CD4-positive, alpha-beta T cell (primary cell): ENCODE data around the gene ZDHHC18. TPM values are rescaled to one million over a fixed set of nuclear protein-coding genes. Genes with fewer than 3 reads are reported as not detected.

ENCODE experiments used
- ATAC-seq: fragments of 200-7000 bp; cut with Tn5 transposase; one replicate; pipeline ENCODE4 v1.10.0; 2022; ENCODE audit warnings: mild to moderate bottlenecking; ENCODE audit not compliant: poor library complexity
- CTCF ChIA-PET: fragments of 350-600 bp; sonication (Branson Sonifier 250); formaldehyde crosslinking; loops from one replicate; lab custom pipeline; 2021; ENCODE audit warnings: antibody characterized with exemption, inconsistent platforms; lab: Charles Lee
- POLR2A ChIA-PET: fragments of 350-600 bp; sonication (Branson Sonifier 250); formaldehyde crosslinking; loops from one replicate; lab custom pipeline; 2021; ENCODE audit warnings: antibody characterized with exemption, inconsistent platforms; lab: Charles Lee
- DNase-seq, 14 experiments: peaks; one replicate each; pipeline ENCODE4 v3.0.0-alpha.2; 2013 to 2020; ENCODE audit warnings: mixed read lengths in 2 of 14
- H3K27ac ChIP-seq, 2 donors: one replicate each; pipeline versions ENCODE4 v1.5.1 to v1.7.0; 2013; ENCODE audit warnings: low read length in 2 of 2, low read depth in 1 of 2, mild to moderate bottlenecking in 1 of 2
- H3K27me3 ChIP-seq, 2 experiments: 1 replicate in 1 of 2; 2 replicates in 1 of 2; pipeline versions ENCODE4 v1.6.1 to v1.7.0; 2013; ENCODE audit warnings: low read length in 2 of 2, control low read depth in 1 of 2, mild to moderate bottlenecking in 1 of 2, moderate library complexity in 1 of 2; ENCODE audit not compliant: insufficient read depth in 2 of 2, control insufficient read depth in 1 of 2
- H3K36me3 ChIP-seq: one replicate; pipeline ENCODE4 v1.6.1; 2013; ENCODE audit warnings: low read length, control low read depth; ENCODE audit not compliant: insufficient read depth
- H3K4me1 ChIP-seq: one replicate; pipeline ENCODE4 v1.6.1; 2013; ENCODE audit warnings: low read length, control low read depth; ENCODE audit not compliant: insufficient read depth
- H3K4me3 ChIP-seq: one replicate; pipeline ENCODE4 v1.5.1; 2013; ENCODE audit warnings: mild to moderate bottlenecking, low read length, moderate library complexity
- H3K9me3 ChIP-seq, 2 experiments: 1 replicate in 1 of 2; 2 replicates in 1 of 2; pipeline versions ENCODE4 v1.6.1 to v1.7.0; 2013; ENCODE audit warnings: low read length in 2 of 2, mild to moderate bottlenecking in 2 of 2, control low read depth in 1 of 2, moderate library complexity in 1 of 2; ENCODE audit not compliant: control insufficient read depth in 1 of 2, insufficient read depth in 1 of 2
- H3K27ac Mint-ChIP-seq: one replicate; pipeline ENCODE4 v1.8.0; 2020; ENCODE audit warnings: mixed read lengths
- H3K27me3 Mint-ChIP-seq: one replicate; pipeline ENCODE4 v1.8.0; 2021; ENCODE audit warnings: mixed read lengths
- H3K36me3 Mint-ChIP-seq: one replicate; pipeline ENCODE4 v1.8.0; 2021; ENCODE audit warnings: low read depth, mixed read lengths
- H3K4me1 Mint-ChIP-seq: one replicate; pipeline ENCODE4 v1.8.0; 2021; ENCODE audit warnings: low read depth, mixed read lengths
- H3K4me3 Mint-ChIP-seq: one replicate; pipeline ENCODE4 v1.8.0; 2020; ENCODE audit warnings: mild to moderate bottlenecking, mixed read lengths
- H3K9me3 Mint-ChIP-seq: one replicate; pipeline ENCODE4 v1.8.0; 2020; ENCODE audit warnings: mixed read lengths
- intact Hi-C, 2 experiments: fragments of 100-400 bp; cut with DNase I in 1 of 2; cut with micrococcal nuclease in 1 of 2; formaldehyde crosslinking; loops; one replicate each; pipeline versions ENCODE4 v1.15.1 to v1.9.0; 2023 to 2025; cut with DNase I, micrococcal nuclease
- total RNA-seq, 174 experiments: library from RNA in 2 of 174; stranded (reverse) in 2 of 174; gene quantifications; one replicate each; pipeline ENCODE4 v1.2.3 and lab custom pipeline; 2021 to 2026
- TF ChIP-seq, protein P1 (sequence below): fragments of 200-600 bp; IDR thresholded peaks from one replicate; pipeline ENCODE4 v1.8.0; 2022; ENCODE audit warnings: antibody characterized with exemption, mild to moderate bottlenecking

Gene ZDHHC18
- total RNA-seq, 2 experiments from 2014 or later = 46.2 to 48.0 TPM

DNA sequence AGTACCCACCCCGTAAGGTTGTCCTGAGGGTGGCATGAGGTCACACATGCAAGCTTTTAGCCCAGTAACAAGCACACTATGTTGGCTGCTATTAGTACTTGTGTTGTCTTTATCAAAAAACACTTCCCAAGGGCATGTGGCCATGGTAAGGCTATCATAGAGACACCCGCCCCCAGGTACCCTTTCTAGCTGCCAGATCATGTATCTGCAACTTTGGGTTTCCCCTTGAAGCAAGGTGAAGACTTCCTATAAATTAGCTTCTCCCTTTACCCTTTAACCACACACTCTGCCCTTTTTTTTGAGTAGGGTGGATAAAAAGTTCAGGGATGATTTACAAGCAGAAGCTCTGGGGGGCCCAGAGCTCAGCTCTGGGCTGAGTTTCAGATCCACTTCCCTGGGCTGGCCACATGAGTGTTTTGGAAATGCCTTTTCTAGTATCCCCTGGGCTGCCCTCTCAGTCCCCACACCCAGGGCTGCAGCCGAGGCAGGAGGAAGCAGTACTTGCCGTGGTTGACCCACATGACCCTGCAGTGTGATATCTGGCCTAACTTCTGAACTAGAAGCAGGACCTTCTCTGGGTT, 2.0 kb downstream of the ZDHHC18 start:
- no peaks in the 10 kb centered on the region for H3K9me3 ChIP-seq
- intact Hi-C loops = no loop called here
- peaks cover 83% of the 10 kb centered on the region for H3K4me1 ChIP-seq
- no peaks in the 10 kb centered on the region for H3K27me3 ChIP-seq
- CTCF ChIA-PET = interaction anchor here (0.5 to 3.0 kb wide), 2 partner anchors 16 to 18 kb away, joined by 3 to 12 read pairs; no protein-coding TSS in a partner anchor
- H3K27ac Mint-ChIP-seq = peak overlapping the region; percentile 100
- peak overlapping the region; percentile 94 for H3K4me3 Mint-ChIP-seq
- peaks cover 28% of the 10 kb centered on the region for H3K36me3 ChIP-seq
- no peaks in the 10 kb centered on the region for H3K27me3 Mint-ChIP-seq
- DNase-seq = peak in 3 of 14 experiments; percentile 42 to 68 (median 67)
- no peak for ATAC-seq
- H3K36me3 Mint-ChIP-seq = peaks cover 47% of the 10 kb centered on the region
- peak overlapping the region; percentile 11 to 49 for H3K27ac ChIP-seq
- no peaks in the 10 kb centered on the region for H3K9me3 Mint-ChIP-seq
- TF ChIP-seq, protein P1, sequence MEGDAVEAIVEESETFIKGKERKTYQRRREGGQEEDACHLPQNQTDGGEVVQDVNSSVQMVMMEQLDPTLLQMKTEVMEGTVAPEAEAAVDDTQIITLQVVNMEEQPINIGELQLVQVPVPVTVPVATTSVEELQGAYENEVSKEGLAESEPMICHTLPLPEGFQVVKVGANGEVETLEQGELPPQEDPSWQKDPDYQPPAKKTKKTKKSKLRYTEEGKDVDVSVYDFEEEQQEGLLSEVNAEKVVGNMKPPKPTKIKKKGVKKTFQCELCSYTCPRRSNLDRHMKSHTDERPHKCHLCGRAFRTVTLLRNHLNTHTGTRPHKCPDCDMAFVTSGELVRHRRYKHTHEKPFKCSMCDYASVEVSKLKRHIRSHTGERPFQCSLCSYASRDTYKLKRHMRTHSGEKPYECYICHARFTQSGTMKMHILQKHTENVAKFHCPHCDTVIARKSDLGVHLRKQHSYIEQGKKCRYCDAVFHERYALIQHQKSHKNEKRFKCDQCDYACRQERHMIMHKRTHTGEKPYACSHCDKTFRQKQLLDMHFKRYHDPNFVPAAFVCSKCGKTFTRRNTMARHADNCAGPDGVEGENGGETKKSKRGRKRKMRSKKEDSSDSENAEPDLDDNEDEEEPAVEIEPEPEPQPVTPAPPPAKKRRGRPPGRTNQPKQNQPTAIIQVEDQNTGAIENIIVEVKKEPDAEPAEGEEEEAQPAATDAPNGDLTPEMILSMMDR = no peak
- H3K4me3 ChIP-seq = peak overlapping the region; percentile 21
- peaks cover 81% of the 10 kb centered on the region for H3K4me1 Mint-ChIP-seq
- POLR2A ChIA-PET = interaction anchor here (0.9 to 1.4 kb wide), 3 partner anchors 19 to 62 kb away, joined by 3 to 4 read pairs (median 3); partner anchors contain the start of gene GPN2

DNA sequence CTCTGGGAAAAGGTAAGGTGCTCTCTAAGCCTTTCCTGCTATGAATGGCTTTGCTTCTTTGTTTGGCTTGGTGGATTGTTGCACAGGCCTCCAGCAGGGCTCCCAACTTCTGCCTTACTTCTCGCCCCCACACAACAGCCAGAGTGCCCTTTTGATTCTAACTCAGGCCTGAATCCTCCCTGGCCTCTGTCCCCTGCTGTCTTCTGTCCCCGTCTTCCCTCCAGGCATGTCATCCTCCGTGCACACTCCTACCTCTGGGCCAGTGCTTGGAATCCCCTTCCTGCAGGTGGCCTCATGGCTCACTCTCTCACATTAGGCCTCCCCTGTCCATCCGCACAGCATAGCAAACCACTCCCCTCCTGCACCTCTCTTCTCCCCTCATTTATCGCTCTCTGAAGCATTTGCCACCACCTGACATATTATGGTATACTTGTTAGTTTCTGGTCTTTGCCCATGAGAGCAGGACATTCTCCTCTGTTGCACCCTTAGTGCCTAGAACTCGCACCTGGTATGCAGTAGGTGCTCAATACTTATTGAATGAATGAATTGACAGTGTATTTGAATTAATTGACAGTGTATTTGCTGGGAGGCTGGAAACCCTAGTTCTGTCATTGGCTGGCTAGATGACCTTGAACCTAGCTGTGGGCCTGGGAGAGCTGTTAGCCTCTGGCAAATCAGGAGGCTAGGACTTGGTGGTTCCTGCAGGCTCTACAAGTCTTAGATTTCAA, 2.9 kb downstream of the ZDHHC18 start:
- Histone ChIP-seq H3K4me1 (peaks cover 88% of the 10 kb centered on the region), H3K36me3 (peaks cover 33% of the 10 kb centered on the region), H3K27ac (peak overlapping the region; percentile 49 to 62), H3K4me3 (peak overlapping the region; percentile 21), H3K27me3 (no peaks in the 10 kb centered on the region), H3K9me3 (no peaks in the 10 kb centered on the region)
- ATAC-seq (no peak), DNase-seq (no peak)
- intact Hi-C loops = no loop called here
- peaks cover 90% of the 10 kb centered on the region for H3K4me1 Mint-ChIP-seq
- H3K9me3 Mint-ChIP-seq = no peaks in the 10 kb centered on the region
- CTCF ChIA-PET = interaction anchor here (1.2 to 3.0 kb wide), 2 partner anchors 19 to 41 kb away, joined by 3 to 12 read pairs; no protein-coding TSS in a partner anchor
- TF ChIP-seq, protein P1 = no peak
- H3K4me3 Mint-ChIP-seq = peak overlapping the region; percentile 94
- H3K27ac Mint-ChIP-seq = peak overlapping the region; percentile 100
- no peaks in the 10 kb centered on the region for H3K27me3 Mint-ChIP-seq
- POLR2A ChIA-PET = interaction anchor here (1.4 kb wide), 1 partner anchor 61 kb away, joined by 3 read pairs; the partner anchor contains the start of gene GPN2
- peaks cover 55% of the 10 kb centered on the region for H3K36me3 Mint-ChIP-seq

- H3K4me1 ChIP-seq = peaks cover 83% of the 10 kb centered on the region
- Mint-ChIP-seq H3K4me1 (peaks cover 83% of the 10 kb centered on the region), H3K27ac (peak overlapping the region; percentile 100), H3K9me3 (no peaks in the 10 kb centered on the region), H3K36me3 (peaks cover 67% of the 10 kb centered on the region), H3K27me3 (no peaks in the 10 kb centered on the region), H3K4me3 (peak overlapping the region; percentile 43)
- TF ChIP-seq, protein P1 = no peak
- no peaks in the 10 kb centered on the region for H3K9me3 ChIP-seq
- no peaks in the 10 kb centered on the region for H3K27me3 ChIP-seq
- CTCF ChIA-PET = interaction anchor here (1.0 to 3.0 kb wide), 3 partner anchors 10 to 21 kb away, joined by 4 to 12 read pairs (median 8); no protein-coding TSS in a partner anchor
- no peak overlapping the region for H3K4me3 ChIP-seq
- H3K36me3 ChIP-seq = peaks cover 49% of the 10 kb centered on the region
- no peak for DNase-seq
- intact Hi-C loops = loop anchor here in 1 of 2 experiments (5.0 kb wide), 1 partner anchor 36 kb away; no protein-coding TSS in a partner anchor
- H3K27ac ChIP-seq = peak overlapping the region; percentile 96 to 97
- POLR2A ChIA-PET = interaction anchor here (1.0 to 1.5 kb wide), 2 partner anchors 10 to 19 kb away, joined by 3 to 7 read pairs; no protein-coding TSS in a partner anchor
- ATAC-seq = no peak
These were observed 4.6 kb downstream of the ZDHHC18 start for GRCh38 chr1:26831059-26831458.
